Bronchial smooth muscle cell (primary cell): ENCODE data around the gene PTPN4. TPM values are rescaled to one million over a fixed set of nuclear protein-coding genes. Genes with fewer than 3 reads are reported as not detected.

ENCODE experiments used
- total RNA-seq: library from RNA; depleted of rRNA; stranded (reverse); fragments of >200 nt; gene quantifications from 2 replicates; pipeline ENCODE4 v1.2.1, GENCODE V29; 2014

Gene PTPN4
- total RNA-seq: 16.4 and 21.6 TPM in 2 replicates

DNA sequence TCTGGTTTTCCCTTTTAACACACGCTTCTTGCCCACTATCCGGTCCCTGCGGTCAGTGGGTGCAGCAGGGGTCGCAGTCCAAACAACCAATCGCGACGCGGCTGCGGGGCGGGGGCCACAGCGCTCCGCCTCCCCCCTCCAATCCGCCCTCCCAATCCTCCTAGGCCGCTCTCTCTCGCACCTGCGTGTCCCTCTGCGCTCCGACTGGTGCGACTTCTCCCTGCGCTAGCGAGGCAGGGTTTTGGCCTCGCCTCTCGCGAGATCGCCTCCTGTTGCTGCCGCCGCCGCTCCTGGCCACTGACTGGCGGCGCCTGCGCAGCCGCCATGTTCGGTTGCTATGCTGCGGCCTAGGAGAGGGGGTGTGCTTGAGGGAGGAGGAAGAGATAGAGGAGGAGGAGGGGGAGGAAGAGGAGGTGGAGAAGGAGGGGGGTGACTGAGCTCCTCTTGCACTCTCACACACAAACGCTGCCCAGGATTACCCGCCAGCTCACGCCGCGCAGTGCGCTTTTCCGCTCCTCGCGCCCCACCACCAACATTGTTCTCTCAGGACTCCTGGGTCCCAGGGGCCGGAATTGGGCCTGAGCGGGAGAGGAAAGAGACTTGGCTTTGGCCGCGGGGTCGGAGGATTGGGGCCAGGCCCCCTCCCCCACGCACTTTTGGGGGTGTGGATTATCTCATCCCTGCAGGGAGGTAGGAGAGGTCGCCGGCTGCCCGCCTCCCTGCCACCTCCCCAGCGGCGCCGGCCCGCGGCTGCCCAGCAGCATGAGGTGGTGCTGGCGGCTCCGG is at the start of gene PTPN4:
Gene PTPN4 (plus strand): TSS at position 472 of the 786 bp plus-strand sequence. CDS start 49,932 bp downstream, outside the sequence.

DNA sequence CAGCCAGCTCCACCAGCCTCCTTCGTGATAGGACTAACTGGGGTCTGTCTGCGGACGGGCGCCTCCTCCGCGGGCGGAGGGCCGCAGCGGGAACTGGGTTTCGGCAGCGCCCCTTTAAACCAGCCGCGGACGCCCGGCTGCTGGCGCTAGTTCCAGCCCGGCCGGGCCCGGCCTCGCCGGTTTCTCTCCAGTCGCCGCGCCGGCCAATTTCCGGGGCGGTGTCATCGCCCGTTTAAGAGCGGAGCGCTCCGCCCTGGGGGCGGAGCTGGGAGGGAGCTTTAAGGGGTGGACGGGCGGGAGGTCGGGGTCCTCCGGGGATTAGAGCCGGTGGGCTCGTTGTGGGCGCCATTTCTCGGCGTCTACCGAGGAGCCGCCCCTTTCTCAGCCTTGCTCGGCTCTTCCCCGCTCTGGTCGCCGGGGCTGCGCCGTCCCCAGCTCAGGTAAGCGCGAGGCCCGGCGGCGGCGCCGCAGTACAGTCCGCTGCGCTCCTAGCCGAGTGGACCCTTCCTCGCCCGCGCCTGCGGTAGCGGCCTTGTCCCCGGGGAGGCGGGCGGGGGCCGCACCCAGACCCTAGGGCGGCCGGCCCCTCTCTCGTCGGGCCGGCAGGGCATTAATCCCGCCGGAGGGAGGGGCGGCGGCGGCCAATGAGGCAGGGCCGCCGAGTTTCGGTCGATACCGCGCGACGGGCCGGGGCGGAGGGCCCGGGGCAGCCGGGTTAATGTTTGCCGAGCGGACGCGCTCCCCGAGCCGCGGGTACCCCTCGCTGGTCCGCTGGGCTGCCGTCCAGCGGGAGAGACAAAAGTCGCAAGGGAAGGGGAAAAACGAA is 253.3 kb downstream of the PTPN4 start, which contains the start of gene EPB41L5:
Gene EPB41L5 (plus strand): TSS at position 307 of the 826 bp plus-strand sequence. CDS start 6,008 bp downstream, outside the sequence.

Other genes with a start within 250 kb of the PTPN4 start
- not detected in 2 replicates for gene SCTR, start 235.4 kb upstream of the PTPN4 start, total RNA-seq
- not detected in 2 replicates for gene CFAP221, start 215.5 kb upstream of the PTPN4 start, total RNA-seq
- 3.7 and 6.1 TPM in 2 replicates for gene TMEM177, start 80.7 kb upstream of the PTPN4 start, total RNA-seq